ENCODE measurements around the gene LHX3.

LHX3 gene

GRCh38 chr9:136231478-136232297, 26.8 kb upstream of the LHX3 start:
- H3K4me3 ChIP-seq (replicated peaks; ENCODE audit: insufficient read depth, low read length), result peak overlapping the region; percentile 22
- no peaks in the 10 kb centered on the region for H3K27me3 ChIP-seq (ENCODE audit: insufficient read depth, poor library complexity, severe bottlenecking)
- H3K27ac ChIP-seq (replicated peaks), result peak overlapping the region; percentile 88
- TF ChIP-seq REST (IDR thresholded peaks at IDR 0.05; ENCODE audit: insufficient replicate concordance, low read depth), result no peak
- TF ChIP-seq, protein P1, sequence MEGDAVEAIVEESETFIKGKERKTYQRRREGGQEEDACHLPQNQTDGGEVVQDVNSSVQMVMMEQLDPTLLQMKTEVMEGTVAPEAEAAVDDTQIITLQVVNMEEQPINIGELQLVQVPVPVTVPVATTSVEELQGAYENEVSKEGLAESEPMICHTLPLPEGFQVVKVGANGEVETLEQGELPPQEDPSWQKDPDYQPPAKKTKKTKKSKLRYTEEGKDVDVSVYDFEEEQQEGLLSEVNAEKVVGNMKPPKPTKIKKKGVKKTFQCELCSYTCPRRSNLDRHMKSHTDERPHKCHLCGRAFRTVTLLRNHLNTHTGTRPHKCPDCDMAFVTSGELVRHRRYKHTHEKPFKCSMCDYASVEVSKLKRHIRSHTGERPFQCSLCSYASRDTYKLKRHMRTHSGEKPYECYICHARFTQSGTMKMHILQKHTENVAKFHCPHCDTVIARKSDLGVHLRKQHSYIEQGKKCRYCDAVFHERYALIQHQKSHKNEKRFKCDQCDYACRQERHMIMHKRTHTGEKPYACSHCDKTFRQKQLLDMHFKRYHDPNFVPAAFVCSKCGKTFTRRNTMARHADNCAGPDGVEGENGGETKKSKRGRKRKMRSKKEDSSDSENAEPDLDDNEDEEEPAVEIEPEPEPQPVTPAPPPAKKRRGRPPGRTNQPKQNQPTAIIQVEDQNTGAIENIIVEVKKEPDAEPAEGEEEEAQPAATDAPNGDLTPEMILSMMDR (IDR thresholded peaks at IDR 0.05; ENCODE audit: insufficient read depth, low read length), result no peak
- peak; percentile 78 for TF ChIP-seq POLR2AphosphoS5 (IDR thresholded peaks at IDR 0.05; ENCODE audit: low read depth)
- TF ChIP-seq GABPA (IDR thresholded peaks at IDR 0.05; ENCODE audit: low read depth), result peak; percentile 35
- TF ChIP-seq SPI1 (IDR thresholded peaks at IDR 0.05; ENCODE audit: borderline replicate concordance, low read depth), result peak; percentile 59; the same call in 1 of the 2 replicates
- peak; percentile 72 to 90 for DNase-seq (ENCODE audit: low read depth in 1 of 2, low spot score in 1 of 2)

DNA sequence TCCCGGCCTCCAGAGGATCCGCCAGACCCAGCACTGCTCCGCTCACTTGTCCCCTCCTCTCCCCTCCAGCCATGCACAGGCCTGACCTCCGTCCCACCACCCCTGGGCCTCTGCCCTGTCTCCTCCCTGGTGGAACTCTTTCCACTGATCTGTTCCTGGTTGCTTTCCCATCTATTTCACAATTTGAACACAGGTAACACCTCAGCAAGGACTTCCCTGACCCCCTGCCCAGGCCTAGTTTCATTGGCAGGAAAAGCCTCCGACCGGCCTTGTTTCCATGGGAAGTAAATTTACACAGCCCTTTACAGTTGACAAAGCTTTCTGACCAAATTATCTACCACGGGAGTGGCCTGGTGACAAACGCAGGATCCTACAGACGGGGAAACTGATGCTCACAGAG, 25.8 kb upstream of the LHX3 start:
- TF ChIP-seq SPI1 (IDR thresholded peaks at IDR 0.05; ENCODE audit: borderline replicate concordance, low read depth), result no peak
- TF ChIP-seq, protein P1 (IDR thresholded peaks at IDR 0.05; ENCODE audit: insufficient read depth, low read length), result no peak
- TF ChIP-seq GABPA (IDR thresholded peaks at IDR 0.05; ENCODE audit: low read depth), result no peak
- no peak for TF ChIP-seq REST (IDR thresholded peaks at IDR 0.05; ENCODE audit: insufficient replicate concordance, low read depth)
- no peak for TF ChIP-seq POLR2AphosphoS5 (IDR thresholded peaks at IDR 0.05; ENCODE audit: low read depth)
- Histone ChIP-seq H3K4me3 (replicated peaks; ENCODE audit: insufficient read depth, low read length) (no peak overlapping the region), H3K27me3 (ENCODE audit: insufficient read depth, poor library complexity, severe bottlenecking) (no peaks in the 10 kb centered on the region), H3K27ac (replicated peaks) (peak overlapping the region; percentile 88)
- DNase-seq (ENCODE audit: low read depth in 1 of 2, low spot score in 1 of 2), result no peak

GRCh38 chr9:136230365-136230764, 25.4 kb upstream of the LHX3 start:
- H3K27ac ChIP-seq (replicated peaks), result peak overlapping the region; percentile 88
- TF ChIP-seq SPI1 (IDR thresholded peaks at IDR 0.05; ENCODE audit: borderline replicate concordance, low read depth) (no peak), REST (IDR thresholded peaks at IDR 0.05; ENCODE audit: insufficient replicate concordance, low read depth) (no peak), POLR2AphosphoS5 (IDR thresholded peaks at IDR 0.05; ENCODE audit: low read depth) (no peak), GABPA (IDR thresholded peaks at IDR 0.05; ENCODE audit: low read depth) (no peak)
- TF ChIP-seq, protein P1 (IDR thresholded peaks at IDR 0.05; ENCODE audit: insufficient read depth, low read length), result no peak
- no peak for DNase-seq (ENCODE audit: low read depth in 1 of 2, low spot score in 1 of 2)

More at GRCh38 chr9:136230365-136230764, 25.4 kb upstream of the LHX3 start:
- Histone ChIP-seq H3K27me3 (ENCODE audit: insufficient read depth, poor library complexity, severe bottlenecking) (no peaks in the 10 kb centered on the region), H3K4me3 (replicated peaks; ENCODE audit: insufficient read depth, low read length) (no peak overlapping the region)
